PC-9 (cell line): ENCODE data around the gene SESN1. TPM values are rescaled to one million over a fixed set of nuclear protein-coding genes. Genes with fewer than 3 reads are reported as not detected.
A peak's percentile ranks its signal among the peaks of the same experiment; 100 is the strongest.

Source experiments
- BruUV-seq: library from RNA; stranded (reverse); fragments of 400-500 nt; replicated peaks from 2 replicates; lab custom pipeline; 2021; lab: Mats Ljungman, UMichigan
- CTCF ChIA-PET: fragments of 300-600 bp; sonication (Branson Sonifier 250); formaldehyde crosslinking; loops from one replicate; lab custom pipeline; 2022; ENCODE audit warnings: antibody characterized with exemption; lab: Charles Lee
- POLR2A ChIA-PET: fragments of 300-600 bp; sonication (Branson Sonifier 250); formaldehyde crosslinking; loops from one replicate; lab custom pipeline; 2022; ENCODE audit warnings: antibody characterized with exemption; ENCODE audit not compliant: unreplicated experiment; lab: Charles Lee
- DNase-seq, 2 experiments: peaks; one replicate each; pipeline versions ENCODE4 v3.0.0 to v3.0.0-alpha.2; 2015 to 2022; ENCODE audit warnings: mixed read lengths in 1 of 2
- H2AFZ ChIP-seq: fragments of 200-600 bp; sonication (generic); 2 replicates; pipeline ENCODE4 v1.8.1; 2017; ENCODE audit warnings: antibody characterized with exemption
- H3F3A ChIP-seq: fragments of 200-600 bp; sonication (generic); 2 replicates; pipeline ENCODE4 v1.8.1; 2017; ENCODE audit warnings: antibody characterized with exemption, mild to moderate bottlenecking, low read depth; ENCODE audit not compliant: insufficient read depth
- H3K27ac ChIP-seq: fragments of 200-600 bp; sonication (generic); 2 replicates; pipeline ENCODE4 v1.6.1; 2016; ENCODE audit warnings: mixed run types
- H3K27me3 ChIP-seq: fragments of 200-600 bp; sonication (generic); 2 replicates; pipeline ENCODE4 v1.6.1; 2016; ENCODE audit warnings: low read depth, mixed run types; ENCODE audit not compliant: insufficient read depth
- H3K36me3 ChIP-seq: fragments of 200-600 bp; sonication (generic); 2 replicates; pipeline ENCODE4 v1.6.1; 2016; ENCODE audit warnings: low read depth, mixed run types
- H3K4me1 ChIP-seq: fragments of 200-600 bp; sonication (generic); replicated peaks from 2 replicates; pipeline ENCODE4 v1.6.1; 2016; ENCODE audit warnings: mixed run types; ENCODE audit not compliant: insufficient read depth
- H3K4me2 ChIP-seq: fragments of 200-600 bp; sonication (generic); 2 replicates; pipeline ENCODE4 v1.6.1; 2017; ENCODE audit warnings: mixed run types
- H3K4me3 ChIP-seq: fragments of 200-600 bp; sonication (generic); 2 replicates; pipeline ENCODE4 v1.6.1; 2016; ENCODE audit warnings: mixed run types
- H3K79me2 ChIP-seq: fragments of 200-600 bp; sonication (generic); 2 replicates; pipeline ENCODE4 v1.6.1; 2017; ENCODE audit warnings: low read depth, mixed run types
- H3K9me2 ChIP-seq: fragments of 200-600 bp; sonication (generic); 2 replicates; pipeline ENCODE4 v1.8.1; 2017; ENCODE audit warnings: mild to moderate bottlenecking; ENCODE audit not compliant: insufficient read depth
- H3K9me3 ChIP-seq: fragments of 200-600 bp; sonication (generic); 2 replicates; pipeline ENCODE4 v1.8.1; 2016; ENCODE audit warnings: low read depth; ENCODE audit not compliant: insufficient read depth
- H4K20me1 ChIP-seq: fragments of 200-600 bp; sonication (generic); 2 replicates; pipeline ENCODE4 v1.8.1; 2017; ENCODE audit not compliant: insufficient read depth
- EZH2 ChIP-seq: fragments of 200-600 bp; sonication (generic); IDR thresholded peaks from 2 replicates; pipeline ENCODE4 v1.8.0; 2017; ENCODE audit warnings: antibody characterized with exemption, low read depth
- intact Hi-C: fragments of 100-400 bp; cut with micrococcal nuclease; formaldehyde crosslinking; loops from one replicate; pipeline ENCODE4 v1.10.0; 2022; ENCODE audit not compliant: unreplicated experiment
- total RNA-seq: library from RNA; stranded (reverse); gene quantifications from 2 replicates; pipeline ENCODE4 v1.2.3, GENCODE V29; 2021
- TF ChIP-seq, protein P1 (sequence below): fragments of 200-600 bp; sonication (generic); conservative IDR thresholded peaks from 2 replicates; pipeline ENCODE4 v1.6.1; 2017; ENCODE audit warnings: mixed run types, antibody characterized with exemption, mild to moderate bottlenecking, moderate library complexity

SESN1 gene
- total RNA-seq, 1 experiment from 2014 or later = 6.5 TPM

DNA sequence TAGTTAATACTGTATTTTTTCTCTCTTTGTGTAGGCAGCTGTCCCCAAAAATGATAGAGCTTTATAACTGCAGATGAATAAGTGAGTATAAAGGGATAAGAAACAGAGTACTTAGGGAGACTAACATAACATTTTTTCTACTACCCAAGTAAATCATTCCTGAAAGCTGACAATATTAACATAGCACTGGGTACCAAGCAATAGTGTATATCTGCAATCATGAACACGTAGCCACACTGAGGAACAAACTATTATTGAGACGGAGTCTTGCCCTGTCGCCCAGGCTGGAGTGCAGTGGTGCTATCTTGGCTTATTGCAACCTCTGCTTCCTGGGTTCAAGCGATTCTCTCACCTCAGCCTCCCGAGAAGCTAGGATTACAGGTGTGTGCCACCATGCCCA, 105.9 kb downstream of the SESN1 start:
- BruUV-seq = no TSS peak
- H4K20me1 ChIP-seq = no peaks in the 10 kb centered on the region
- POLR2A ChIA-PET = interaction anchor here (0.9 kb wide), 1 partner anchor 17 kb away, joined by 3 read pairs; no protein-coding TSS in a partner anchor
- no peak overlapping the region for H2AFZ ChIP-seq
- peaks cover 14% of the 10 kb centered on the region for H3K36me3 ChIP-seq
- H3F3A ChIP-seq = peaks cover 4% of the 10 kb centered on the region; the same call in 1 of the 2 replicates
- intact Hi-C loops = no loop called here
- TF ChIP-seq EZH2 = no peak
- TF ChIP-seq, protein P1, sequence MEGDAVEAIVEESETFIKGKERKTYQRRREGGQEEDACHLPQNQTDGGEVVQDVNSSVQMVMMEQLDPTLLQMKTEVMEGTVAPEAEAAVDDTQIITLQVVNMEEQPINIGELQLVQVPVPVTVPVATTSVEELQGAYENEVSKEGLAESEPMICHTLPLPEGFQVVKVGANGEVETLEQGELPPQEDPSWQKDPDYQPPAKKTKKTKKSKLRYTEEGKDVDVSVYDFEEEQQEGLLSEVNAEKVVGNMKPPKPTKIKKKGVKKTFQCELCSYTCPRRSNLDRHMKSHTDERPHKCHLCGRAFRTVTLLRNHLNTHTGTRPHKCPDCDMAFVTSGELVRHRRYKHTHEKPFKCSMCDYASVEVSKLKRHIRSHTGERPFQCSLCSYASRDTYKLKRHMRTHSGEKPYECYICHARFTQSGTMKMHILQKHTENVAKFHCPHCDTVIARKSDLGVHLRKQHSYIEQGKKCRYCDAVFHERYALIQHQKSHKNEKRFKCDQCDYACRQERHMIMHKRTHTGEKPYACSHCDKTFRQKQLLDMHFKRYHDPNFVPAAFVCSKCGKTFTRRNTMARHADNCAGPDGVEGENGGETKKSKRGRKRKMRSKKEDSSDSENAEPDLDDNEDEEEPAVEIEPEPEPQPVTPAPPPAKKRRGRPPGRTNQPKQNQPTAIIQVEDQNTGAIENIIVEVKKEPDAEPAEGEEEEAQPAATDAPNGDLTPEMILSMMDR = no peak
- H3K27ac ChIP-seq = no peak overlapping the region
- no peak overlapping the region for H3K4me2 ChIP-seq
- H3K9me2 ChIP-seq = no peaks in the 10 kb centered on the region
- DNase-seq = no peak
- H3K9me3 ChIP-seq = no peaks in the 10 kb centered on the region
- CTCF ChIA-PET = no interaction called here
- peaks cover 27% of the 10 kb centered on the region for H3K4me1 ChIP-seq
- H3K79me2 ChIP-seq = no peaks in the 10 kb centered on the region
- H3K4me3 ChIP-seq = no peak overlapping the region
- no peaks in the 10 kb centered on the region for H3K27me3 ChIP-seq

DNA sequence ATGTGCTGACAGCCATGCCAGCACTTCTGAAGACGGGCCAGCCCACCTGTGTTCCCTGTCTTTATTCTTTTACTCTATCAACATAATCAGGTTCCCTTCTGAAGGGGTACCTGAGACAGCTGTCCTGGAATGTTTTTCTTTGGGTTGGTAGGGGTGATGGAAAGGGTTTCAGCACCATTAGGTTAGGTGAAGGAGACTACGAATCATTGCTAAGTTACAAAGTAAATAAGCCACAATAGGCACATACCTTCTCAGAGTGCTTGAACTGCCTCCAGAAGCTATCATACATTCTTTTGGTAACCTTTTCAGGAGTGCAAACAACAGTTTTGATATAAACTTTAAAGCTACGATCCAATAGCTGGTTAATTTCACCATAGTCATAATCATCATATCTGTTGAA, 106.3 kb downstream of the SESN1 start:
- ChIA-PET POLR2A (interaction anchor here (0.6 to 0.9 kb wide), 2 partner anchors 17 to 294 kb away, joined by 3 to 7 read pairs; no protein-coding TSS in a partner anchor), CTCF (no interaction called here)
- Histone ChIP-seq H3K36me3 (peaks cover 9% of the 10 kb centered on the region), H2AFZ (no peak overlapping the region), H3K4me2 (no peak overlapping the region), H3K27ac (no peak overlapping the region), H3K9me2 (no peaks in the 10 kb centered on the region), H3F3A (peaks cover 4% of the 10 kb centered on the region; the same call in 1 of the 2 replicates), H3K79me2 (no peaks in the 10 kb centered on the region), H4K20me1 (no peaks in the 10 kb centered on the region), H3K4me1 (peaks cover 27% of the 10 kb centered on the region), H3K4me3 (no peak overlapping the region), H3K9me3 (no peaks in the 10 kb centered on the region), H3K27me3 (no peaks in the 10 kb centered on the region)
- no TSS peak for BruUV-seq
- intact Hi-C loops = no loop called here
- TF ChIP-seq EZH2 = no peak
- TF ChIP-seq, protein P1 = no peak
- peak; percentile 14 to 79 for DNase-seq

DNA sequence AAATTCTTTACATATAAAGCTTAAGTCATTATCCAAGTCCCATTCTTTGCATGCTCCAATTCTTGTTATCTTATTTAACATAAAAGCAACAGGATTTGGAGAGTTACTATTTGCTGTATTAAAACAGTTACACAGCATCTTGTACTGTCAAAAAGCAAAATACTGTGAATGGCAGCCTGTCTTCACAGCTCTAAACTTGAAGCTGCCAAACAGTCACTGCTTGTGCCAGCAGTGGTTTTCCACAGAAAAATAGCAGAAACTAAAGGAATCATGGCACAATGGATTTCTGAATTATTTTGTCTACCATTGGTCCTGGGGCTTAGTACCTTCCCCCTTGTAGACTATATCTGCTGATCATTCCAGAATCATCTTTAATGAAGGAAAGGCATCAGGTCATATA, 107.5 kb downstream of the SESN1 start:
- Histone ChIP-seq H3K4me3 (no peak overlapping the region), H3K4me2 (no peak overlapping the region), H4K20me1 (no peaks in the 10 kb centered on the region), H3K36me3 (peaks cover 5% of the 10 kb centered on the region), H3K27me3 (no peaks in the 10 kb centered on the region), H2AFZ (no peak overlapping the region), H3K9me3 (no peaks in the 10 kb centered on the region), H3K9me2 (no peaks in the 10 kb centered on the region), H3K79me2 (no peaks in the 10 kb centered on the region), H3K4me1 (peaks cover 27% of the 10 kb centered on the region), H3K27ac (no peak overlapping the region), H3F3A (peaks cover 4% of the 10 kb centered on the region; the same call in 1 of the 2 replicates)
- no peak for DNase-seq
- ChIA-PET POLR2A (no interaction called here), CTCF (no interaction called here)
- no TSS peak for BruUV-seq
- intact Hi-C loops = no loop called here
- TF ChIP-seq, protein P1 = no peak
- TF ChIP-seq EZH2 = no peak
